ENCODE results near the gene TRAPPC6A. TPM values are rescaled to one million over a fixed set of nuclear protein-coding genes. Genes with fewer than 3 reads are reported as not detected.

Gene TRAPPC6A
- total RNA-seq, 1 experiment from 2014 or later: 59.9 TPM

- H3K27ac Mint-ChIP-seq: peak overlapping the region in 2 of 3 experiments; percentile 54 to 59; a peak in 1 of 7 replicates
Observed at GRCh38 chr19:45121827-45122345, 56.2 kb downstream of the TRAPPC6A start.

More at GRCh38 chr19:45121827-45122345, 56.2 kb downstream of the TRAPPC6A start:
- no peaks in the 10 kb centered on the region for H3K23me2 ChIP-seq (ENCODE audit: insufficient read length, low read depth, low read length, poor library complexity, severe bottlenecking)
- no peak for DNase-seq
- no peak overlapping the region for H2BK5ac ChIP-seq (ENCODE audit: insufficient read length, low read length)
- no peaks in the 10 kb centered on the region; the same call in 1 of the 2 replicates for H3K79me2 ChIP-seq (ENCODE audit: insufficient read depth, low read length)
- no peak overlapping the region for H2BK20ac ChIP-seq (ENCODE audit: low read depth, low read length, poor library complexity, severe bottlenecking)
- no peak overlapping the region for H4K5ac ChIP-seq (ENCODE audit: insufficient read length, low read depth, low read length)
- H4K8ac ChIP-seq (replicated peaks; ENCODE audit: insufficient read length, low read depth, low read length): no peak overlapping the region
- TF ChIP-seq CTCF (conservative IDR thresholded peaks at IDR 0.05): no peak
- no peak overlapping the region for H3T11ph ChIP-seq (ENCODE audit: low read length)
- no peak overlapping the region for H3K14ac ChIP-seq (ENCODE audit: insufficient read depth, low read length)
- Mint-ChIP-seq H3K36me3 (ENCODE audit: insufficient read depth in 1 of 3, low read depth in 3 of 3) (peaks cover 0 to 4% (median 0%) of the 10 kb centered on the region in 3 experiments; a peak in 1 of 7 replicates), H3K27me3 (ENCODE audit: low read depth) (no peaks in the 10 kb centered on the region), H3K4me1 (peaks cover 18 to 19% of the 10 kb centered on the region in 2 experiments), H3K4me3 (peak overlapping the region in 1 of 2 experiments; percentile 30; a peak in 1 of 5 replicates), H3K9me3 (no peaks in the 10 kb centered on the region)
- no peak overlapping the region for H3K4ac ChIP-seq (ENCODE audit: low read depth, low read length)
- H2BK12ac ChIP-seq (ENCODE audit: insufficient read length, low read depth, low read length): no peak overlapping the region
- no peak overlapping the region for H2AK5ac ChIP-seq (ENCODE audit: insufficient read length, low read length)
- no peak overlapping the region for H2BK120ac ChIP-seq (ENCODE audit: low read depth, low read length, poor library complexity, severe bottlenecking)
- no peak overlapping the region for H2BK15ac ChIP-seq (ENCODE audit: low read depth, low read length)
- H3K4me1 ChIP-seq (ENCODE audit: insufficient read depth, low read length): no peaks in the 10 kb centered on the region
- H3K23ac ChIP-seq (ENCODE audit: insufficient read length, low read depth, low read length): no peak overlapping the region
- peaks cover 6% of the 10 kb centered on the region for H3K79me1 ChIP-seq (ENCODE audit: insufficient read depth, low read depth, low read length, poor library complexity, severe bottlenecking)
- no peaks in the 10 kb centered on the region for H3K27me3 ChIP-seq (ENCODE audit: insufficient read depth, low read length)
- WGBS (ENCODE audit: extremely low coverage, insufficient read length, low lambda C conversion rate): no CpG with 5 or more reads among the region's 11 CpGs
- H4K20me1 ChIP-seq (ENCODE audit: control insufficient read depth, insufficient read depth, insufficient read length): peaks cover 2% of the 10 kb centered on the region
- H3K9me3 ChIP-seq (ENCODE audit: control insufficient read depth, low read depth, low read length): no peaks in the 10 kb centered on the region
- H3K56ac ChIP-seq (ENCODE audit: insufficient read length, low read depth, low read length): no peak overlapping the region
- H3K18ac ChIP-seq (ENCODE audit: insufficient read length, low read depth, low read length): no peak overlapping the region
- no peak overlapping the region for H3K27ac ChIP-seq (ENCODE audit: insufficient read length, low read depth, low read length)
- H4K91ac ChIP-seq (ENCODE audit: insufficient read length, low read depth, low read length): no peak overlapping the region
- H2AFZ ChIP-seq (ENCODE audit: low read length): no peak overlapping the region
- H3K4me2 ChIP-seq (ENCODE audit: insufficient read depth, insufficient read length, low read length): no peak overlapping the region
- no peak overlapping the region for H3K9ac ChIP-seq (ENCODE audit: extremely low read depth, insufficient read length, low read length)

Data from H9 (cell line).